GM12892 (cell line): Measurements from ENCODE around the gene NXPH1.

ENCODE experiments used
- POLR2A ChIP-seq: IDR thresholded peaks from 2 replicates; pipeline ENCODE4 v1.6.1; 2011; ENCODE audit warnings: low read depth, low read length, control low read depth
- POLR2AphosphoS5 ChIP-seq: IDR thresholded peaks from 2 replicates; pipeline ENCODE4 v1.6.1; 2011; ENCODE audit warnings: low read depth, low read length, control low read depth

- TF ChIP-seq POLR2AphosphoS5: no peak
- no peak for TF ChIP-seq POLR2A
These were observed 10.4 kb upstream of the NXPH1 start for GRCh38 chr7:8423057-8423456.
